AG04449 (cell line): ENCODE data around the gene RPS6KC1.
"Not testable (repeated sequence)": the region's sequence is repeated elsewhere in the genome, so short reads cannot be mapped to it uniquely, and the experiment has no call there.

ENCODE experiments used
- CTCF ChIA-PET: fragments of 350-600 bp; formaldehyde crosslinking; extraction: SDS; loops from one replicate; lab custom pipeline; 2021; ENCODE audit warnings: antibody characterized with exemption; lab: Yijun Ruan, JAX
- POLR2A ChIA-PET: fragments of 400-600, 350-600 bp; formaldehyde crosslinking; extraction: SDS; loops from one replicate; lab custom pipeline; 2020; ENCODE audit warnings: antibody characterized with exemption, inconsistent platforms; lab: Yijun Ruan, JAX
- DNase-seq: peaks from one replicate; pipeline ENCODE4 v3.0.0-alpha.2; 2010; ENCODE audit warnings: low read depth, low spot score
- H3K4me3 ChIP-seq: 2 replicates; pipeline ENCODE4 v1.5.1; 2011; ENCODE audit warnings: low read depth, mild to moderate bottlenecking, control low read depth, low read length
- CTCF ChIP-seq: IDR thresholded peaks from one replicate; pipeline ENCODE4 v1.5.1; 2011; ENCODE audit warnings: mild to moderate bottlenecking, moderate library complexity, low read length, control low read depth, inconsistent platforms; ENCODE audit not compliant: insufficient read depth; ENCODE audit errors: missing control alignments

Gene RPS6KC1

GRCh38 chr1:213099682-213100399, 48.8 kb downstream of the RPS6KC1 start:
- DNase-seq, result no peak
- CTCF ChIA-PET, result no interaction called here
- no peak overlapping the region for H3K4me3 ChIP-seq
- TF ChIP-seq CTCF, result no peak
- POLR2A ChIA-PET, result no interaction called here

GRCh38 chr1:213100565-213100964, 49.5 kb downstream of the RPS6KC1 start:
- CTCF ChIA-PET, H3K4me3 ChIP-seq, DNase-seq, POLR2A ChIA-PET: not testable (repeated sequence)

GRCh38 chr1:213103377-213104306, 52.6 kb downstream of the RPS6KC1 start:
- DNase-seq, result no peak
- TF ChIP-seq CTCF, result no peak
- POLR2A ChIA-PET, result no interaction called here
- CTCF ChIA-PET, result interaction anchor here (0.6 to 3.6 kb wide), 3 partner anchors 10 to 18 kb away, joined by 3 to 18 read pairs (median 3); no protein-coding TSS in a partner anchor
- no peak overlapping the region for H3K4me3 ChIP-seq

GRCh38 chr1:213104604-213105003, 53.6 kb downstream of the RPS6KC1 start:
- DNase-seq, result no peak
- TF ChIP-seq CTCF, result no peak
- CTCF ChIA-PET, result interaction anchor here (0.6 to 3.6 kb wide), 4 partner anchors 11 to 1224 kb away, joined by 3 to 18 read pairs (median 4); no protein-coding TSS in a partner anchor
- H3K4me3 ChIP-seq, result no peak overlapping the region
- POLR2A ChIA-PET, result no interaction called here

GRCh38 chr1:213106298-213106697, 55.3 kb downstream of the RPS6KC1 start:
- TF ChIP-seq CTCF, result no peak
- no peak for DNase-seq
- H3K4me3 ChIP-seq, result no peak overlapping the region
- CTCF ChIA-PET, result interaction anchor here (1.0 to 1.7 kb wide), 2 partner anchors 14 to 16 kb away, joined by 3 to 4 read pairs; no protein-coding TSS in a partner anchor
- POLR2A ChIA-PET, result no interaction called here

- DNase-seq, result no peak
- ChIA-PET CTCF (interaction anchor here (1.1 kb wide), 1 partner anchor 13 kb away, joined by 3 read pairs; no protein-coding TSS in a partner anchor), POLR2A (no interaction called here)
- no peak overlapping the region for H3K4me3 ChIP-seq
- TF ChIP-seq CTCF, result no peak
These were observed 56.6 kb downstream of the RPS6KC1 start for GRCh38 chr1:213107613-213108012.
